HUDEP-2 (cell line): Measurements from ENCODE around the gene RAB8A.

Experiments
- DNase-seq, 76 experiments: peaks; one replicate each; lab custom pipeline; 2025; ENCODE audit not compliant: unreplicated experiment in 76 of 76; lab: John Stamatoyannopoulos, UW

The RAB8A gene

DNA sequence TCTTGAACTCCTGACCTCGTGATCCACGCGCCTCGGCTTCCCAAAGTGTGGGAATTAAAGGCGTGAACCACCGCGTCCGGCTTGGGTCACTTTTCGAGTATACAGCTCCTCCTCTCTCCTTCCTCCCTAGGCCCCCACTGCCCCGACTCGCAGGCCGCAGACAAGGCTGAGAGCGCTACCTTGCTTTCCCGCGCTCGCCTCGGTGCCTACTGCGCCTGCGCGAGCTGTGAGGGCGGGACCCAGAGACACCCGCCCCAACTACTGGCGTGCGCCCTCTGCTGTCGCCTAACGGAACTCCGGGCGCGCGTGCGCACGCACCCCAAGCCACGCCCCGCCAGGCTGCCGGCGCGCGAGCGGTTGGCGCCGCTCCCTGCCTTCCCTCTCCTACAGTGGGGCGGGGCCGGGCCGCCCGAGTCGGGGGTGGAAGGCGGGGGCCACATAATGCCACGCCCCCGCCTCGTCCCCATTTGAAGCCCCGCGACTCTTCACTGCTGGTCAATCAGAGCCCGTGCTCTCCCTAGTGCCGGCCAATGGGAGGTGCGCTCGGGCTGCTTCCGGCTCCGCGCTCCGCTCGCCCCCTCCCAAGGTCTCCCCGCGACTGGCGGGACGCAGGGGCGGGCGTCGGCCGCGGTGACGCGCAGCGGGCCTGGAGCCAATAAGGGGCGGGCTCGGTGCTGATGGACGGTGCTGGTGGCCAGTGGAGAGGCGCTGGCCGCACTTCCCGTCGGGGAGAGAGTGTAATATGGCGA is at the start of gene RAB8A:
Gene RAB8A, plus strand, starts transcription at position 730 of the 749 bp plus-strand sequence. Its CDS starts 13 bp downstream, at position 743.
- peak; percentile 76 to 100 (median 100) for DNase-seq

DNA sequence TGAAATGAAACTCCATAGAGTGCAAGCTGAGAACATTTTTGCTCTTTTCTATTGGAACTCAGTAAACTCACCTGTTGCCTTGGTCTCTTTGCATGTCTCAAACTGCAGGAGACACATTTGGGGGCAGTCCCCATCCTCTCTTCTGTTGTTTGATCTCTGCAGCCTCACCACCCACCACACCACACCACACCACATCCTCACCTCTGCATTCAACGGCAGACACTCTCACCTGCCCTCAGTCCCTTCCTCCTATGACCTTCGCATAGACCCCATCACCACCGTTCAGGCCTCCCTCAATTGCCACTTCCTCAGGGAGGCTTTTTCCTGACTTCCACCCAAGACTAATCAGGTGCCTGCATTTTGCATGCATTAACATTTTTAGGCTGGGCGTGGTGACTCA is 49.7 kb upstream of the RAB8A start:
- DNase-seq: no peak

DNA sequence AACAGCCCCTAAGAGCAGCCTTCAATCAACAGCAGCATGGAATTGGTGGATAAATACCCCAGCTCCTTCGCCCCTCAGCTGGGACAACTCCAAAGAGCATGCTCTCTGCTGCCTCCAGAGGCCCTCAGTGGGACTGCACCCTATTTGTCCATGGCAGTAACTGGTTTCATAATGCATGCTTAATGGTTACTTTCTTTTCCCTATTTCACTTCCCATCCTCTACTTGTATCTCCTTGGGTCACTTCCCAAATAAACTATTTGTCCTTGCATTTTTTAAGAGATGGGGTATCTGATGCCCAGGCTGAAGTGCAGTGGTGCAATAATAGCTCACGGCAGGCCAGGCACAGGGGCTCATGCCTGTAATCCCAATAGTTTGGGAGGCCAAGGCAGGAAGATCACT is 48.9 kb upstream of the RAB8A start:
- peak in 59 of 76 experiments; percentile 6 to 78 (median 57) for DNase-seq

DNA sequence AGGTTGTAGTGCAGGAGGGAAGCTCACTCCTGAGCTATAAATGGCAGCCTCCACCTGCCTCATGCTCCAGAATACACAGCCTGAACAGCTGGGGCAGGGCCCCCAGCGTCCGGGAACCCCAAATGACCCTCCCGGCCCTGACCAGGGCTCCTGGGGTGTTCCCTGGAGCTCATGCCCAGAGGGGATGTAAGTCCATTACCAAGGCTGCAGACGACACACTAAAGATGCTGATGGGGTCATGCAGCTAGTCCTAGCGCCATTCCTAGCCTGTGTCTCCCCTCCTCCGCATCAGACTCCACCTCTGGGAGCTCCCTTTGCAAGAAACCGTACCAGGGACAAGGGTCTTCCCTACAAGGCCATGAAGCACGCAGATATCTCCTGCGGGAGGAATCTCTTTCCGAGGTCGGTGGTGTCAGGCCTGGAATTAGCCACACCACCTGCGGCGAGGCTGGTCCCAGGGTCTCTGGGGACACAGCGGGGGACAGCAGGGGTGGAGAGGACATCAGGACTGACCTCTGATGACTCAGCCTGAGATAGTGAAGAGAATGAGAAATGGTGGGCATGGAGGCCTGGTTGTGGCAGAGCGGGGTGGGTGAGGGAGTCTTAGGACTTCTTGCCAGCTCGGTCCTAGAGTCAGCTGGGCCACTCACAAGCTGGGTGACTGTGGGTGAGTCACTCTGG is 47.3 kb upstream of the RAB8A start:
- DNase-seq: no peak

DNA sequence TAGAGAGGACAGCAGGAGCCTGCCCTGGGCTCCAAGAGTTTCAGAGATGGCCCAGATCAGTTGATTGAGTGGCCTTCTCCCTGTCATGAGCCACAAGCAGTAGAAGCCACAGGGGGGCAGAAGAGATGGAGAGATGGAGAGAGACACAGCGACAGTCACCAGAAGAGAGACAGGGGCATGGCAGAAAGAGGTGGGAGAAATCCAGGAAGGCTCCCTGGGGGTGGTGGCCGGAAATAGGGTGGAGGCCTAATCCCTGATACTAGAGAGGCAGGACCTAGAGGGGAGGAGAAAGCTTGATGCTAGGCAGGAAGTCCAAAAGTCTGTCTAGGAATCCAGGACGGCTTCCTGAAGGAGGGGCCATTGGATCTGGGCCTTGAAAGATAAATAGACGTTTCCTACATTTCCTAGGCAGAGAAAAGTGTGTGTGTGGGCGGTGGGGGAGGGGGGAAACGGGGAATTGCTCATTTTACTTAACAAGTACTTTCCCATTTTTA is 45.0 kb upstream of the RAB8A start:
- peak in 72 of 76 experiments; percentile 23 to 93 (median 80) for DNase-seq

DNA sequence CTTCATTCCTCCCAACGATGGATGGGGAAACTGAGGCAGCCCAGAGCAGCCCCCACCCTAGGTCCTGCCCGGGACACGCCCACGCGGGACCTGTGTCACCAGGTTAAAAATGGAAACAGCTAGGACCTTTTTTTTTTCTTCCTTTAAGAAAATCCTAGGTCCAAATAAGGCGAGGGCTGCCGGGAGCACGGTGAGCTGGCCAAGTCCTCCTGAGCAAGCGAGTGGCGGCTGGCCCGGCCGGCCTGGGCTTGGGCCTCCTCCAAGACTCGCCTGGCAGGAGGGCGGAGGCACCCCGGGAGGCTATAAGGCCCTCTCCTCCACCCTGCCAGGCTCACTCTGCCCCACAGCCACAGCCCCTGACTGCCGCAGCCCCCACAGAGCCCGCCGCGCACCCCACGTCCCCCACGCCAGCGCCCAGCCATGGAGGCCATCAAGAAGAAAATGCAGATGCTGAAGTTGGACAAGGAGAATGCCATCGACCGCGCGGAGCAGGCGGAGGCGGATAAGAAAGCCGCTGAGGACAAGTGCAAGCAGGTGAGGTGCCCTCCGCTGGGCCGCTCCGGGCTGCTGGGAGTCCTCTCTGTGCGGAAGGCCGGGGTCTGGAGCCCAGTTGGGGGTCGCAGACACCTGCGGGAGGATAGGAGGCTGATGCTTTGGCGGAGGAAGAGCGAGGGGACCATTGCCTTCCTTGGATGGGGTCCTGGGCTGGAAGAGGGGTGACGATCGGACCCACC is 44.3 kb upstream of the RAB8A start:
- peak in 69 of 76 experiments; percentile 29 to 86 (median 71) for DNase-seq

DNA sequence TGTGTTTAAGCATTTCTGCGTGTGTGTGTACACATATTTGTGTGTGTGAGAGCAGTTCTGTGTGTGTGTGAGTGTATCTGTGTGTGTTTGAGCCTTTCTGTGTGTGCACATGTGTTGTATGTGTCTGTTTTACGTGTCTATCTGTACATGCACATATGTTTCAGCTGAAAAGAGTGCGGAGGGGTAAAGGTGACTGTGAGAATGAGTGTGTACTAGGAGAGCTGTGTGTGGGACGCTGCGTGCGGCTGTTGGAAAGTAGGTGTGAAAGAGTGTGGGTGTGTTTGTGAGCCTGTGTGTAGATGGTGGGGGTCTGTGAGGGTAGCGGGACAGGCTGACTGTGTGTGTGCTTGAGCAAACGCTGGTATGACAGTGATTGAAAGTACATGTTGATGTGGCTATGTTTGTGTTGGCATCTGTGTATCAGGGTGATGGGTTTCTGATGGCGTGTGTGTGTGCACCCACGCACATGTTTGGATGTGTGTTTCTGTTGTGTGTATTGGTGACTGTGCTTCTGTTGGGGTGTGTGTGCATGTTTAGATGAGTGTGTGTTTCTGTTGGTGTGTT is 42.9 kb upstream of the RAB8A start:
- DNase-seq: no peak

DNA sequence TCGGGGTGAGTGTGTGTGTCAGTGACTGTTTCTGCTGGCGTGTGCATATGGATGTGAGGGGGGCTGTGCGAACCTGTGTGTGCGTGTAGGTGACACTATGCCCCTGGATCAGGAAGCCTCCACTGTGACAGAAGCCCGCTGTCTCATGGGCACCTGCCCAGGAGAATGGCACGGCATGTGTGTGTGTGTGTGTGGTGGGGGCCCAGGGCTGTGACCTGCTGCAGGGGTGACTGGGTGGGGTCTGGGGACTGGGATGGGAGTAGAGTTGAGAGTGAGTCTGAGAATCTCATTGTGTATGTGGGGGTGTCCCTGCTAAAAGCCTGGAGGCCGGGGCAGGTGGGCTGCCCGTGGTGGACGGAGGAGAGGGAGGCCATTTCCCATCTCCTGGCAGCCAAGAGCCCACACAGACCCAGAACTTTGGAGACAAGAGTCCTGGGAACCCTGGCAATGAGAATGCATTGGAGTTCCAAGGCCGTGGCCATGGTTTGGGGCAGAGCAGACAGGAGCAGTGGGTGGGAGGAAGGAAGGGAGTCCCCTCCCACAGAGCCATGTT is 41.8 kb upstream of the RAB8A start:
- peak in 2 of 76 experiments; percentile 63 to 87 for DNase-seq

DNA sequence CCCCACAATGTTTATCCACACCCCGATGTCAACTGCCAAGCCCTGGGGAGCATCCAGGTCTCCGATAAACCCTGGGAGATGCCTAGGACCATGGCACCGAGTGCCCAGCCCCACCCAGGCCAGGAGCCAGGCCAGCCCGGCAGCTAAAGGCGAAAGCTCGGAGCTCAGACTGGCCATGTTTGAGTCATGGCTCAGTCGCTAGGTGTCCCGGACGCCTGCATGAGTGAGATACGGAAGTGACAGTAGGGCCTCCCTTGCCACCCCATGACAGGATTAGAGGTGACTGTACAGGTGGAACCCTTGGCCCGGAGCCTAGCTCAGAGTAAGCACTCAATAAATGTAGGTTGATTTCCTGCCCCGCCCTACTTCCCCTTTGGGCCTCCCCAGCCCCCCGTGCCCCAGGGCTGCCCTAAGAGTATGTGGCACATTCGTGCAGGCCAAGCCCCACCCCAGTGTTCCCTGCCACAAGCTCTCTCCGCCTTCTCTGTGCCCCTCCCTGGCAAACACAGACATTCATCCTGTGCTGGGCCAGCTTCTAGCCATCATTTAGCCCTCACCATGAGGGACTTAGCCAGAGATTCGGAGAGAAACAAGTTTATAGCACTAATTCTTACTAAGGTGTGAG is 41.2 kb upstream of the RAB8A start:
- DNase-seq: peak in 72 of 76 experiments; percentile 31 to 95 (median 78)

DNA sequence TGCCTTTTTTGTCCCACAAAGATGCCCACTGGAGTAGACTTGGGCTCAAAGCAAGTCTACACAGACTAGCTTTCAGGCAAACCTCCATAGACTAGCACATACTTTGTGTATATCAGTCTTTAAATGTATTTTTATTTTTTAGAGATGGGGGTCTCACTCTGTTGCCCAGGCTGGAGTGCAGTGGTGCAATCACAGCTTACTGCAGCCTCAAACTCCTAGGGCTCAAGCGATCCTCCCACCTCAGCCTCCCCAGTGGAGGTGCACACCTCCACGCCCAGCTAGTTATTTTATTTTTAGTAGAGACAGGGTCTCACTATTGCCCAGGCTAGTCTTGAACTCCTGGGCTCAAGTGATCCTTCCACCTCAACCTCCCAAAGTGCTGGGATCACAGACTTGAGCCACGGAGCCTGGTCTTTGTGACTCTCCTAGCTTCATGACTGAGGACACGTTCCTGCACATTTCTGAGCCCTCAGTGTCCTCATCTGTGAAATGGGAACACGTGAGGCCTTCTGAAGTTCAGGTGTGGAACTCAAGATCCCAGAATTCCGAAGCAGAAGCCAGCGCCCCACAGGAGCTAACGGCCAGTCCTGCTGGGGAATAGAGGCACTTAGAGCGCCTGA is 40.5 kb upstream of the RAB8A start:
- DNase-seq: no peak

DNA sequence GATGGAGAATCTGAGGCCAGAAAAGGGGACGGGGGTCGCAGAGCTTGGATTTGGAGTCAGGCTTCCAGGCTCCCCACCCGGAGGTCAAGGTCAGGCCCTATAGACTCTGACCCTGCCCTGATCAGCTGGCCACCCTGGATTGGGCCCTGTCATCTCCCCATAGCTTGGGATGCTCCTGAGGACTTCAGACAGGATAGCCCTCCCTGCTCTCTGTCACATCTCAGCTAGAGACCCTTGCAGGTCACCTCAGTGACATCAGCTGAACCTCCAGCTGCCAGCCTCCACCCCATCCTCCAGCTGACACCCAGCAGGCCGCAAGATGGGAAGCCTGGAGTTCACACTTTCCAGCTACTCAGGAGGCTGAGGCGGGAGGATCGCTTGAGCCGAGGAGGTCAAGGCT is 38.2 kb upstream of the RAB8A start:
- no peak for DNase-seq

DNA sequence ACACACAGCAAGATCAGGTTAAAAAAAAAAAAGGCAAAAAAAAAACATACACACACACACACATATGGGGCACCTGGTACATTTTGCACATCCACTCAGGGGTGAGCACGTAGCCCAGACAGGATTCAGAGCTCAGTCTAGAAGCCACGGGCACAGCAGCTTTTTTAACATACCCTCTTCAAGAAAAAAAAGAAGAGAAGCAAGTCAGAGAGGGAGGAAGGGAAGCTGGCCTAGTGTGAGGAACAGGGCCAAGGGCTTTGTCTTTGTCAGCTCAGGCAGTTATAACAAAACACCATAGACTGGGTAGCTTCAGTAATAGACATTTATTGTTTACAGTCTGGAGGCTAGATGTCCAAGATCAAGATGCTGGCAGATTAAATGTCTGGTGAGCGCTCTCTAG is 37.7 kb upstream of the RAB8A start:
- no peak for DNase-seq

DNA sequence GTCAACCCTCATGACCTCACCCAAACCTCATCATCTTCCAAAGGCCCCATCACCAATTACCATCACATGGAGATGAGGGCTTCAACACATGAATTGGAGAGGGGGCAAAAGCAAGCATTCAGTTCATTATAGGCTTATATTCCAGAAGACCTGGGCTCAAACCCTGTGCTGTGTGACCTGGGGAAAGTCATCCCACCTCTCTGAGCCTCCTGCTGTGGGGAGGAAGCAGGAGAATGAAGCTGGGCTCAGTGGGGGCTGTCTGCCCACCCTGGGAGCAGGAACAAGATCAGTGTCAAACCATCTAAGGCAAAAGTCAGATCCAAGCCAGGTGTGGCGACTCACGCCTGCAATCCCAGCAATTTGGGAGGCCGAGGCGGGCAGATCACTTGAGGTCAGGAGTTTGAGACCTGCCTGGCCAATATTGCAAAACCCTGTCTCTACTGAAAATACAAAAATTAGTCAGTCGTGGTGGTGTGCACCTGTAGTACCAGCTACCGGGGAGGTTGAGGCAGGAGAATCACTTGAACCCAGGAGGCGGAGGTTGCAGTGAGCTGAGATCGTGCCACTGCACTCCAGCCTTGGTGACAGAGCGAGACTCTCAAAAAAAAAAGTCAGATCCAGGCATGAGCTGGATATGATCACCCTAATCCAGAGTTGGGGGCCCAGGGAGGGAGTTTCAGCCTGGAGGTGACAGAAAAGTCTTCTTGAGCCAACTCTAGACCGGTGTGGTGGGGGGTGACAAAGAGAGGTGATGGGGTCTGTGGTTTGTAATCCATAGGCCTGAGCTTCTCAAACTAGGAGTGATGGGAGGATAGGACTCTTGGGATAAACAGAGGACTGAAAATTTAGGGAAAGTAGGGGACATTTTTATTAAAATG is 37.0 kb upstream of the RAB8A start:
- DNase-seq: no peak

DNA sequence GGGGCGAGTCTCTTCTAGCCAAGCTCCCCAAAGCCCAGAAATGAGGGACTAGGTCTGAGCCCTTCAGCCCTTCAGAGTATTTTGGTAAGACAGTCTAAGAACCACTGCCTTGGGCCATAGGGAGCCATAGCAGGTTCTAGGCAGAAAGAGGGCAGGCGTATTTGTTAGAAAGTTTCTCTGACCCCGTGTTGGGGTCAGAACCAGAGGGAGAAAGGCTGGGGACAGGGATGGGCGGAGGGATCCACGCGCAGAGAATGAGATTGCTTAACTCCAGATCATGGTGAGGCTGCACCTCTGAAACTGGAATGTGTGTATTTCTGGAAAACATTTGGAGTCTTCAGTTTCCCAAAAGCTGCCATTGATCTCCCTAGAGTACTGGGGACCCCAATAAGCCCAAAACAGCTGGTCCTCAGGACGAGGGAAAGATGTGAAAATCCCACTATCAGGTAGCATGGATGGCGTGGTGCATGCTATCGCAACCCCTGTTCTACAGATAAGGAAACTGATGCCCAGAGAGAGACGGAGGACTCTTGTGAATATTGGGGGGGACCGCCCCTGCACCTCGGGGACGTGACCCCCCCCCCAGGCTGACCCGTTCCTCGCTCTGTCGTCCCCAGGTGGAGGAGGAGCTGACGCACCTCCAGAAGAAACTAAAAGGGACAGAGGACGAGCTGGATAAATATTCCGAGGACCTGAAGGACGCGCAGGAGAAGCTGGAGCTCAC is 36.1 kb upstream of the RAB8A start:
- no peak for DNase-seq

DNA sequence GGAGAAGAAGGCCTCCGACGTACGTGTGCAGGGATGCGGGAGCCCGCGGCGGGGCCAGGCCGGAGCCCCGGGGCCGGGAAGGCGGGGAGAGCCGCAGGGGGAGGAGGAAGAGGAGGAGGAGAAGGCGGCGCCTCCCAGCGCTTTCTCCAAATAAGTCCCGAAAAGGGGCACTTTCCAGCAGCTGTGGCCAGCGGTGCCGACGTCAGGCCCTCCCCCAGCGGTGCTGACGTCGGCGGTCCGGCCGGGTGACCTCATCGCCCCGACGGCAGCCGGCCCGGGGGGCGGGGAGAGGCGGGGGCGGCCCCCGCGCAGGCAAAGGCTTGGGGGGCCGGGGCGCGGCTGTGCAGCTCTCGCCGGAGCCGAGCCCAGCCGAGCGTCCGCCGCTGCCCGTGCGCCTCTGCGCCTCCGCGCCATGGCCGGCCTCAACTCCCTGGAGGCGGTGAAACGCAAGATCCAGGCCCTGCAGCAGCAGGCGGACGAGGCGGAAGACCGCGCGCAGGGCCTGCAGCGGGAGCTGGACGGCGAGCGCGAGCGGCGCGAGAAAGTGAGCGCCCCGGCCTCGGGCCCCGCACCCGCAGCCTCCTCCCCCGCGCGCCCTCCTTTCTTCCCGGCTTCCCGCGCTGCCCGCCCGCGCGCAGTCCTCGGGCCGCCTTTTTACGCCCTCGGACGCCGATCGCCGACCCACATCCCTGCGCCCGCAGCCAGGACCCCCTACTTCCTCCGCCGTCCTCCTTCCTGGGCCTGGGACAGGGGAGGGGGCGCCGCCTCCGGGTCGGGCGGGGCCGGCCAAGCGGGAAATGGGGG is 35.3 kb upstream of the RAB8A start, which contains the start of gene TPM4:
Gene TPM4, plus strand, starts transcription at position 342 of the 804 bp plus-strand sequence. Its CDS starts 71 bp downstream, at position 413.
- peak in 69 of 76 experiments; percentile 30 to 94 (median 74) for DNase-seq

DNA sequence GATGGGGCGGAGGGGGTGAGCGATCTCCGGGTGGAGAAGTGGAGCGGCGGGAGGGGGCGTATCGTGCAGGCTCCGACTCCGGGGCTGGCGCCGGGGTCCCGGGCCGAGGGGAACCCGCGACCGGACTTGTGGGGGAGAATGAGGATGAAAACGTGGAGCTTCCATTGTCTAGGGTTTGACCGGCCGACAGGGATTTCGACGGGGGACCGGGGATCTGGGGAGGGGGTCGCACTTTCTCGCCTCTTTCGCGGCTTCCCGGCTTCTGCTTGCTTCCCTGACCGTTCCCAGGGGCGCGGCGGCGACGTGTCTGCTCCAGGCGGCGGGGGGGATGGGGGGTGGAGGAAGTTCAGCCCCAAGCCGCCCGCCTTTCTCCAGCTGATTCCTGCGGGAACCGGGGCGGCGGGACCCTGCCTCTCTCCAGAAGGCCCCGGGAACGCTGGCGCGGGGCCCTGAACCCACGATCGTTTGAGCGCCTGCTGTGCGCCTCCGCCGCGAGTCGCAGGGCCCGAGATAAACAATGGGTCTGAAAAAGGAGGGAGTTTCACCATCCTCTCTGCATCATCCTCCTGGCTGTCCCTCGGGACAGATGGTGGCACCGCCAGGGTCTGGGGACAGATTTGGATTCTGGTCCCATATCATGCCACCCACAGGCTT is 34.6 kb upstream of the RAB8A start:
- DNase-seq: peak in 1 of 76 experiments; percentile 13
